Activated T-cell treated with anti-CD3 and anti-CD28 coated beads for 48 hours (primary cell): ENCODE results near the gene HCST.

Source experiments
- DNase-seq: peaks from one replicate; pipeline ENCODE4 v3.0.0-alpha.2; 2020; ENCODE audit warnings: low read depth

Gene HCST

DNA sequence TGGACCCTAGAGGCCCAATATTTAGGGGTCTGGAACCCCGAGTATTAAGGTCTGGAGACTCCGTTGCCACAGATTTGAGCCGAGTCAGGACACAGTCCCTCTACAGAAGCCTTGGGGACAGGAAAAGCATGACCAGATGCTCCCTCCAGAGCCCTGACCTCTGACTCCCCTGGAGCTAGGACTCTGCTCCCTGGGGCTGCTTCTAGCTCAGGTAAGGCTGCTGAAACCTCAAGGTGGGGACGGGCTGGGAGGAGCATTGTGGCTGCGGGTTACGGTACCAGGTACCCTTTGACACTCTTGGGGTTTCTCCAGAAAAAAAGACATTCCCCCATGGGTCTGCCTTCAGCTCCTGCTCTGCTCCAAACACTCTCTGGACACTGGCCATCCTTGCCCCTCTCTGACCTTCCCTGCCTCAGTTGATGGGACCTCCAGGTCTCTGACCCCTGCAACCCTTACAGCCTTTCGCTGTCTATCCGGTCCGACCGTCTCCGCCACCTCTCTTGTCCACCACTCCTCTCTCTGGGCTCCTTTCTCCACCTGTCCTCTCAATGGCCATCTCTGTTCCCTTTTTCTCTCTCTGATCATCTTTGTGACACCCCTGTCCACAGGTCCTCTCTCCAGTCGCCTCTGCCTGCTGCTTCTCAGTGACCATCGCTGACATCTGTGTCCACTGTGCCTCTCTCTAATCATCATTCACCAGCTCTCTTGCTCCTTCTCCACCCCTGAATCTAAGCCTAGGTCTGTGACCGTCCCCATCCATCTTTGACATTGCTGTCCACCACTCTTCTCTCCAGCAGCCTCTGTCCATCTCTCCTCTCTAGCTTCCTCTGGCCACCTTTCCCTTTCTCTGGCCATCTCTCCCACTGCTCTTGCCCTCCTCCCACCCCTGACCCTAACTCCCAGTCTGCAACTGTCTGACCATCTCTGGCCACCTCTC, 35.3 kb downstream of the HCST start:
- DNase-seq: no peak

DNA sequence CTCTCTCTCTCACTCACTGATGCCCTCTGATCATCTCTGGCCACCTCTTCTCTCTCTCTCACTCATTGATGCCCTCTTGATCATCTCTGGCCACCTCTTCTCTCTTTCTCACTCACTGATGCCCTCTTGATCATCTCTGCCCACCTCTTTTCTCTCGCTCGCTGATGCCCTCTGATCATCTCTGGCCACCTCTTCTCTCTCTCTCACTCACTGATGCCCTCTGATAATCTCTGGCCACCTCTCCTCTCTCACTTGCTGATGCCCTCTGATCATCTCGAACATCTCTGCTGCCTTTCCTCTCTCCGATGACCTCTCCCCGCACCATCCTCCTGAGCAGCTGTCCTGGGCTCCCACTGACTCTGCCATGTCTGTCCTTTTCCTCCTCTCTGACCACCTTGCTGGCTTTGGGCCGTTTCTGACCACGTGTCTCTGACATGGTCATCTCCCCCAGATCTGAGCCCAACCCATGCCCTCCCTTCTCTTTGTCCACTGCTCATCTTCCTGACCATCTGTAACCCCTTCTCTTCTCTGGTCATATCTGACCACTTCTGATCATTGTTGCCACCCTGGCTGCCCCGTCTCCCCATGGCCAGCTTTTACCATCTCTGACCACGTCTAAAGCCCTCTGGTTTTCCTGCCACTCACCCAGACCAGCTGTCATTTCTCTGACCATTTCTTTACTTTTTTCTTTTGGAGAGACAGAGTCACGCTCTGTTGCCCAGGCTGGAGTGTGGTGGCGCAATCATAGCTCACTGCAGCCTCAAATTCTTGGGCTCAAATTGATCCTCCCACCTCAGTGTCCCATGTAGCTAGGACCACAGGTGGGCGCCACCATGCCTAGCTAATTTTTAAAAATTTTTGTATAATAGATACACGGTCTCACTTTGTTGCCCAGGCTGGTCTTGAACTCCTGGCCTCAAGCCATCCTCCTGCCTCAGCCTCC, 36.2 kb downstream of the HCST start:
- no peak for DNase-seq

DNA sequence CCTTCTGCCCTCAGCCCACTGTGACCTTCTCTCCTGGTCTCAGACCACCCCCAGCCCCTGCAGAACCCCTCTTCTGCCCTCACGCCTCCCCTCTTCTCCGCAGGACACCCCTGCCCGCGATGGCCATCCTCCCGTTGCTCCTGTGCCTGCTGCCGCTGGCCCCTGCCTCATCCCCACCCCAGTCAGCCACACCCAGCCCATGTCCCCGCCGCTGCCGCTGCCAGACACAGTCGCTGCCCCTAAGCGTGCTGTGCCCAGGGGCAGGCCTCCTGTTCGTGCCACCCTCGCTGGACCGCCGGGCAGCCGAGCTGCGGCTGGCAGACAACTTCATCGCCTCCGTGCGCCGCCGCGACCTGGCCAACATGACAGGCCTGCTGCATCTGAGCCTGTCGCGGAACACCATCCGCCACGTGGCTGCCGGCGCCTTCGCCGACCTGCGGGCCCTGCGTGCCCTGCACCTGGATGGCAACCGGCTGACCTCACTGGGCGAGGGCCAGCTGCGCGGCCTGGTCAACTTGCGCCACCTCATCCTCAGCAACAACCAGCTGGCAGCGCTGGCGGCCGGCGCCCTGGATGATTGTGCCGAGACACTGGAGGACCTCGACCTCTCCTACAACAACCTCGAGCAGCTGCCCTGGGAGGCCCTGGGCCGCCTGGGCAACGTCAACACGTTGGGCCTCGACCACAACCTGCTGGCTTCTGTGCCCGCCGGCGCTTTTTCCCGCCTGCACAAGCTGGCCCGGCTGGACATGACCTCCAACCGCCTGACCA, 37.2 kb downstream of the HCST start:
- DNase-seq: no peak

DNA sequence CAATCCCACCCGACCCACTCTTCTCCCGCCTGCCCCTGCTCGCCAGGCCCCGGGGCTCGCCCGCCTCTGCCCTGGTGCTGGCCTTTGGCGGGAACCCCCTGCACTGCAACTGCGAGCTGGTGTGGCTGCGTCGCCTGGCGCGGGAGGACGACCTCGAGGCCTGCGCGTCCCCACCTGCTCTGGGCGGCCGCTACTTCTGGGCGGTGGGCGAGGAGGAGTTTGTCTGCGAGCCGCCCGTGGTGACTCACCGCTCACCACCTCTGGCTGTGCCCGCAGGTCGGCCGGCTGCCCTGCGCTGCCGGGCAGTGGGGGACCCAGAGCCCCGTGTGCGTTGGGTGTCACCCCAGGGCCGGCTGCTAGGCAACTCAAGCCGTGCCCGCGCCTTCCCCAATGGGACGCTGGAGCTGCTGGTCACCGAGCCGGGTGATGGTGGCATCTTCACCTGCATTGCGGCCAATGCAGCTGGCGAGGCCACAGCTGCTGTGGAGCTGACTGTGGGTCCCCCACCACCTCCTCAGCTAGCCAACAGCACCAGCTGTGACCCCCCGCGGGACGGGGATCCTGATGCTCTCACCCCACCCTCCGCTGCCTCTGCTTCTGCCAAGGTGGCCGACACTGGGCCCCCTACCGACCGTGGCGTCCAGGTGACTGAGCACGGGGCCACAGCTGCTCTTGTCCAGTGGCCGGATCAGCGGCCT, 37.9 kb downstream of the HCST start:
- no peak for DNase-seq

DNA sequence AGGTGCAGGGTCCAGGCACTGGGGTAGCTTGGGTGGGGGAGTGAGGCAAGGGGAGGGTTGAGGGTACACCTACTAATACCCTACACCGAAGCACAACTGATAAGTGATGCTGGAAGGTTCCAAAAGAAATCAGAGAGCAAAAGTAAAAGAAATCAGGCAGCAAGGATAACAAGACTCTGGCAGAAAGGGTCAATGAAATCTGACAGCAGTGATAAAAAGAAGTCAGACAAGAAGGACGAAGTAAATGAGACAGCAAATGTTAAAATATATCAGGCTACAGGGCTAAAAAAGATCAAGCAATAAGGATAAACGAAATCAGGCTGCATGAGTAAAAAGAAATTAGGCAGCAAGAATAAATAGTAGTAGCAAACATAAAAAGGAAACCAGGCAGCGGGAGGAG, 38.5 kb downstream of the HCST start:
- no peak for DNase-seq

DNA sequence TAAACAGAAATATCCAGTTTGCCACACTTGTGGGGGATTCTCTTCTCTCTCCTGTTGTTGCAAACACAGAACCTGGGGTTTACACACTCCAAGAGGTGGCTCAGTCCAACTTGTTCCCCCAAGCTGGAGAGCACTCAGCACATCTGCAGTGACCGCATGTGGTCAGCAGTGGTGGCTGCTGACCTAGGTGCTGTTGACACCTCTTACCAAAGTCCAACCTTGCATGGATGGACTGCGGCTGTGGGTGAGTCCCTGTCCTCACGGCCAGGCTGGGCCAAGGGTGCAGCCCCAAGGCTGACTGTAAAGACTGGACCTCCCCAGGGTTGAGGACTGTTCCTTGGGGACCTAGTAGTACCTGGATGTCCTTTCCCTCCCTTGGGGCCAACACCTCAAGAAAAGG, 39.9 kb downstream of the HCST start:
- no peak for DNase-seq

DNA sequence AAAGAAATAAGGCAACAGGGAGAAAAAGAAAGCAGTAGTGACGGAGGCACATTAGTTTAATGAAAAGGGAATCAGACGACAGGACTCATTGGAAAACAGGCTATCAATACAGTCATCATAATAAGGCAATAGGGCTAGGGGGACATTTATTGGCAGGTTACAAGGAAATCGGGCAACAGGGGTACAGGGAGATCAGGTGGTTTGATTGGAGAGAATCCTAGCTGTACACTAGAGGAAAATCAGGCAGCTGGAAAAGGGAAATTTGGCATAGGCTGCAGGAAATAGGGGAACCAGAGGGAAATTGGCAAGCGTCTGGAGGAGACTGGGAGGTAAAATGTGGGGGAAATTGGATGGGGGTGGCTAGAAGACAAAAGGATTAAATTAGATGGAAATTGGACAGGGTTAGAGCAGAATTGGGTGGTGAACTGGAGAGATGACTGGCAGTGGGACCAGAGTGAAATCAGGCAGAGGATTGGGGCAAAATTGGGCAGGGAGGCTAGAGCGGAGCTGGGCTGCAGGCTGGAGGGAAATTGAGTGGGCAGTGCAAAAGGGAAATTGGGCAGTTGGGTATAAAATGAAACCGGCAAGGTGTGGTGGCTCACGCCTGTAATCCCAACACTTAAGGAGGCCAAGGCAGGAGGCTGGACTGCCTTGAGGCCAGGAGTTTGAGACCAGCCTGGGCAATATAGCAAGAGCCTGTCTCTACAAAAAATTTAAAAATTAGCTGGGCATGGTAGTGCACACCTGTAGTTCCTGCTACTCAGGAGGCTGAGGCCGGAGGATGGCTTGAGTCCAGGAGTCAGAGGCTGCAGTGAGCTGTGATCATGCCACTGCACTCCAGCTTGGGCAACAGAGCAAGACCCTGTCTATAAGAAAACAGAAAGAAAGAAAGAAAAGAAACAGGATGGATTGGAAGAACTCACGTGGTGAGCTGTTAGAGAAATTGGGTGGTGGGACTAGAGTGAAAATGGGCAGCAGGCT, 41.3 kb downstream of the HCST start:
- no peak for DNase-seq

DNA sequence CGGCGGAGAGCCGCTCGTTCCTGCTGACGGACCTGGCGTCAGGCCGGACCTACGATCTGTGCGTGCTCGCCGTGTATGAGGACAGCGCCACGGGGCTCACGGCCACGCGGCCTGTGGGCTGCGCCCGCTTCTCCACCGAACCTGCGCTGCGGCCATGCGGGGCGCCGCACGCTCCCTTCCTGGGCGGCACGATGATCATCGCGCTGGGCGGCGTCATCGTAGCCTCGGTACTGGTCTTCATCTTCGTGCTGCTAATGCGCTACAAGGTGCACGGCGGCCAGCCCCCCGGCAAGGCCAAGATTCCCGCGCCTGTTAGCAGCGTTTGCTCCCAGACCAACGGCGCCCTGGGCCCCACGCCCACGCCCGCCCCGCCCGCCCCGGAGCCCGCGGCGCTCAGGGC, 42.2 kb downstream of the HCST start:
- no peak for DNase-seq

DNA sequence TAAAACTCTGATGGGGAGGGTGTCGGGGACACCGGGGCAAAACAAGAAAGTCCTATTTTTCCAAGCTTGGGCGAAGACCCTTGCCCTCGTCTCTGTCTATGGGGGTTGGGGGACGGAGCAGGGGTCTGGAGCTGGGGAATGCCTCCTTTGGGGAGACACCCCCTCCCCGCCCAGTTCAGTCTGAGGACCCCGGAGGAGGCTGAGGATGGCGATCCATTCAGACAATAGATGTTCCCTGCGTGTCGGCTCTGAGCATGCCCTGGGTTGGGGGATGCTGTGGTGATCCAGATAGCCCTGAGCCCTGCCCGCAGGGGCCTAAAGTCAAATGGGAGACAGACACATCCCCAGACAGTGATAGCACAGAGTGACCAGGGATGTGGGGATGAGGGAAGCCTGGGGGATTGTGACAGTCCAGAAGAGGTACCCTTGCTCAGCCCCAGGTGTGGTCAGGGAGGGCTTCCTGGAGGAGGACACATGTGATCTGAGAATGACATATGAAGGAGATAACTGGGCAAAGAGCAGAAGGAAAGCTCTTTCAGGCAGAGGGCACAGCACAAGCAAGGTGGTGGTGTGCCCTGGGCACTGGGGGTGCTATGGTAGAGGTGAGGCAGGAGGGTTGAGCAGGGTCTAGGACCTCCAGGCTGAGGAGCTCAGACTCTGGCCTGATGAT, 42.9 kb downstream of the HCST start:
- no peak for DNase-seq

DNA sequence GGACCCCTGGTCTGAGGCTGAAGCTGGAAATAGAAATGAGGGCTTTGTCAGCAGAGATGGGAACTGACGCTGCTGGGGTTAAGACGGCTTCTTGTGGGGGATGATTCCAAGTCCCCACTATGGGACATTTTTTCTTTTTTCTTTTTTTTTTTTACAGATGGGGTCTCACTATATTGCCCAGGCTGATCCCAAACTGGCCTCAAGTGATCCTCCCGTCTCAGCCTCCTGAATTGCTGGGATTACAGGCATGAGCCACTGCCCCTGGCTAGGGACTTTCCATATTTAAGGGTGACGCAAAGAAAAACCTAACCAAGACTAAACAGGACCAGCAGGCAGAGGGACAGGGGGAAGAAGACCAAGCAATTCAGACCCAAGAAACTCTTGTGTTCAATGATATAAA, 43.9 kb downstream of the HCST start:
- no peak for DNase-seq

DNA sequence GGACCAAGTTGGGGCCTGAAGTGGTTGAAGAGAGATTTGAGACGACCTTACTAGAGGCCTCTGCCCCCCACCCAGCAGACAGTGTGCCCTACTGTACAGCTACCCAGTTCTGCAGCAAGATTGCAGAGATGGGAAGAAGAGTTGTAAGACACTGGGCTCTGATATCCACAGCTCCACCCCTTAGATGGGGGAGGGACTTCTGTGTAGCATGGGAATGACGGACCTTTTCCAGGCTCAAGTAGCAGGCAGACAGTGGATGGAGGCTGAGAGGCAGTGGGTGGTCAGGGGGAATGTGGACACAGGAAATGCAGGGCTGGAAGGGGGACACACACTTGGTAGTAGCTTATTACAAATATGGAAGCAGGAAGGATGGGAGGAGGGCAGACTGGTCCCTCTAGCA, 46.8 kb downstream of the HCST start:
- no peak for DNase-seq
